SW480 (cell line): Measurements from ENCODE around the gene SDK1.

Source experiments
- DNase-seq: peaks from one replicate; pipeline ENCODE4 v3.0.0-alpha.2; 2016; ENCODE audit warnings: low spot score

Gene SDK1

GRCh38 chr7:3333861-3334260, 32.8 kb downstream of the SDK1 start:
- DNase-seq: no peak

GRCh38 chr7:3336042-3336665, 35.1 kb downstream of the SDK1 start:
- DNase-seq: no peak

GRCh38 chr7:3338161-3338560, 37.1 kb downstream of the SDK1 start:
- DNase-seq: no peak

GRCh38 chr7:3345699-3346481, 44.8 kb downstream of the SDK1 start:
- no peak for DNase-seq

GRCh38 chr7:3349126-3349525, 48.1 kb downstream of the SDK1 start:
- DNase-seq: peak; percentile 33

GRCh38 chr7:3356173-3356572, 55.1 kb downstream of the SDK1 start:
- DNase-seq: no peak

- no peak for DNase-seq
Observed at GRCh38 chr7:3358991-3359390, 57.9 kb downstream of the SDK1 start.

- no peak for DNase-seq
Observed at GRCh38 chr7:3367261-3367660, 66.2 kb downstream of the SDK1 start.

GRCh38 chr7:3370068-3370830, 69.2 kb downstream of the SDK1 start:
- no peak for DNase-seq

- DNase-seq: no peak
Observed at GRCh38 chr7:3370921-3371320, 69.9 kb downstream of the SDK1 start.

- DNase-seq: no peak
Observed at GRCh38 chr7:3371601-3372000, 70.5 kb downstream of the SDK1 start.

GRCh38 chr7:3374239-3374638, 73.2 kb downstream of the SDK1 start:
- no peak for DNase-seq

- no peak for DNase-seq
Observed at GRCh38 chr7:3378390-3379150, 77.5 kb downstream of the SDK1 start.

- no peak for DNase-seq
Observed at GRCh38 chr7:3380034-3380433, 79.0 kb downstream of the SDK1 start.

- no peak for DNase-seq
Observed at GRCh38 chr7:3380886-3381685, 80.0 kb downstream of the SDK1 start.

- DNase-seq: no peak
Observed at GRCh38 chr7:3386423-3387190, 85.6 kb downstream of the SDK1 start.

- DNase-seq: no peak
Observed at GRCh38 chr7:3393862-3394261, 92.8 kb downstream of the SDK1 start.

- peak; percentile 25 for DNase-seq
Observed at GRCh38 chr7:3397324-3397723, 96.3 kb downstream of the SDK1 start.

- DNase-seq: peak; percentile 32
Observed at GRCh38 chr7:3399858-3400257, 98.8 kb downstream of the SDK1 start.

- DNase-seq: no peak
Observed at GRCh38 chr7:3404501-3404900, 103.4 kb downstream of the SDK1 start.
